ENCODE results near the gene SOS2. TPM values are rescaled to one million over a fixed set of nuclear protein-coding genes. Genes with fewer than 3 reads are reported as not detected.

The SOS2 gene
- total and polyA plus RNA-seq, 4 donors = 3.1 to 20.1 (median 9.1) TPM

DNA sequence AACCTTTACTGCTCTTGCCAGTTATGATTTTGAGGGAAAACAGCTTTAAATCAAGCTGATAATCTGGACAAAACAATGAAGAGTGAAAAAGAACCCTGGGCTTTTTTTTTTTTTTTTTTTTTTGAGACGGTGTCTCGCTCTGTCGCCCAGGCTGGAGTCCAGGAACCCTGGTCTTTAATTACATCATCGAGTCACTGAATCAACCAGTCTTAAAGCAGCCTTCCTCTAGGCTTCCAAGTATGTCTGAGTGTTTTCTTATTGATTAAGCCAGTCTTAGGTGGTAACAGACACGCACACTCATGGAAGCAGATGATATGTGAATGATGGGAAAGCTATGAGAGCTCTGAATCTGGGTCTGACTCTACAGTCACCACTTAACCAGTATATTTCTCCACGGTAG, 109.1 kb downstream of the SOS2 start:
- no peak overlapping the region for H3K27ac ChIP-seq (ENCODE audit: low read depth in 1 of 2, low read length in 2 of 2)

DNA sequence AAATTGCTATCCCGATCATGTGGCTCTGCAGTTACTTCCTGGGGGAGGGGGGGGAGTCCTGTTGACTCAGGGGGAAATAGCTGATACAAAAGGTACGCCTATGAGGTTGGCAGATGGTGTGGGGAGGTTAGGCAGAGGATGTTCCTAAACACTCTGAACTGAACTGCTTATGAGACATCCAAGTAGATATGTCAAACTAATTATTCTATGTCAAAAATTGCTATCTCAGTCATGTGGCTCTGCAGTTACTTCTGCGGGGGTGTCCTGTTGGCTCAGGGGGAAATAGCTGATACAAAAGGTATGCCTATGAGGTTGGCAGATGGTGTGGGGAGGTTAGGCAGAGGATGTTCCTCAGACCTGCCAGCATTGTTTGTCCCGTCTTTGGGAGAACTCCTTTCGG, 109.9 kb downstream of the SOS2 start:
- H3K27ac ChIP-seq (ENCODE audit: low read depth in 1 of 2, low read length in 2 of 2) = no peak overlapping the region
- H3K9me3 ChIP-seq (ENCODE audit: control insufficient read depth in 4 of 4, low read length in 3 of 4) = no peaks in the 10 kb centered on the region
- no peaks in the 10 kb centered on the region for H3K27me3 ChIP-seq (ENCODE audit: control insufficient read depth in 4 of 4, insufficient read depth in 4 of 4, low read length in 3 of 4)
- no peak for DNase-seq (ENCODE audit: low spot score)
- peaks cover 0 to 8% (median 2%) of the 10 kb centered on the region in 4 donors for H3K36me3 ChIP-seq (ENCODE audit: control insufficient read depth in 4 of 4, insufficient read depth in 3 of 4, low read depth in 1 of 4, low read length in 3 of 4)
- H3K4me1 ChIP-seq (ENCODE audit: control insufficient read depth in 4 of 4, insufficient read depth in 4 of 4, low read length in 3 of 4) = peaks cover 0 to 7% (median 5%) of the 10 kb centered on the region in 4 donors
- no peak for TF ChIP-seq FOXA1 (IDR thresholded peaks at IDR 0.05)
- no peak for TF ChIP-seq NR2F2 (IDR thresholded peaks at IDR 0.05)
- TF ChIP-seq EGR1 (IDR thresholded peaks at IDR 0.05; ENCODE audit: low read depth in 2 of 2) = no peak
- no peak for TF ChIP-seq RAD21 (IDR thresholded peaks at IDR 0.05)
- TF ChIP-seq, protein P1, sequence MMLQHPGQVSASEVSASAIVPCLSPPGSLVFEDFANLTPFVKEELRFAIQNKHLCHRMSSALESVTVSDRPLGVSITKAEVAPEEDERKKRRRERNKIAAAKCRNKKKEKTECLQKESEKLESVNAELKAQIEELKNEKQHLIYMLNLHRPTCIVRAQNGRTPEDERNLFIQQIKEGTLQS (IDR thresholded peaks at IDR 0.05) = no peak
- TF ChIP-seq, protein P2, sequence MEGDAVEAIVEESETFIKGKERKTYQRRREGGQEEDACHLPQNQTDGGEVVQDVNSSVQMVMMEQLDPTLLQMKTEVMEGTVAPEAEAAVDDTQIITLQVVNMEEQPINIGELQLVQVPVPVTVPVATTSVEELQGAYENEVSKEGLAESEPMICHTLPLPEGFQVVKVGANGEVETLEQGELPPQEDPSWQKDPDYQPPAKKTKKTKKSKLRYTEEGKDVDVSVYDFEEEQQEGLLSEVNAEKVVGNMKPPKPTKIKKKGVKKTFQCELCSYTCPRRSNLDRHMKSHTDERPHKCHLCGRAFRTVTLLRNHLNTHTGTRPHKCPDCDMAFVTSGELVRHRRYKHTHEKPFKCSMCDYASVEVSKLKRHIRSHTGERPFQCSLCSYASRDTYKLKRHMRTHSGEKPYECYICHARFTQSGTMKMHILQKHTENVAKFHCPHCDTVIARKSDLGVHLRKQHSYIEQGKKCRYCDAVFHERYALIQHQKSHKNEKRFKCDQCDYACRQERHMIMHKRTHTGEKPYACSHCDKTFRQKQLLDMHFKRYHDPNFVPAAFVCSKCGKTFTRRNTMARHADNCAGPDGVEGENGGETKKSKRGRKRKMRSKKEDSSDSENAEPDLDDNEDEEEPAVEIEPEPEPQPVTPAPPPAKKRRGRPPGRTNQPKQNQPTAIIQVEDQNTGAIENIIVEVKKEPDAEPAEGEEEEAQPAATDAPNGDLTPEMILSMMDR (IDR thresholded peaks at IDR 0.05; ENCODE audit: low read depth, low read length, missing input control) = no peak
- TF ChIP-seq, protein P3, sequence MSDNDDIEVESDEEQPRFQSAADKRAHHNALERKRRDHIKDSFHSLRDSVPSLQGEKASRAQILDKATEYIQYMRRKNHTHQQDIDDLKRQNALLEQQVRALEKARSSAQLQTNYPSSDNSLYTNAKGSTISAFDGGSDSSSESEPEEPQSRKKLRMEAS (IDR thresholded peaks at IDR 0.05) = no peak
- TF ChIP-seq RXRA (IDR thresholded peaks at IDR 0.05) = no peak
- TF ChIP-seq, protein P4, sequence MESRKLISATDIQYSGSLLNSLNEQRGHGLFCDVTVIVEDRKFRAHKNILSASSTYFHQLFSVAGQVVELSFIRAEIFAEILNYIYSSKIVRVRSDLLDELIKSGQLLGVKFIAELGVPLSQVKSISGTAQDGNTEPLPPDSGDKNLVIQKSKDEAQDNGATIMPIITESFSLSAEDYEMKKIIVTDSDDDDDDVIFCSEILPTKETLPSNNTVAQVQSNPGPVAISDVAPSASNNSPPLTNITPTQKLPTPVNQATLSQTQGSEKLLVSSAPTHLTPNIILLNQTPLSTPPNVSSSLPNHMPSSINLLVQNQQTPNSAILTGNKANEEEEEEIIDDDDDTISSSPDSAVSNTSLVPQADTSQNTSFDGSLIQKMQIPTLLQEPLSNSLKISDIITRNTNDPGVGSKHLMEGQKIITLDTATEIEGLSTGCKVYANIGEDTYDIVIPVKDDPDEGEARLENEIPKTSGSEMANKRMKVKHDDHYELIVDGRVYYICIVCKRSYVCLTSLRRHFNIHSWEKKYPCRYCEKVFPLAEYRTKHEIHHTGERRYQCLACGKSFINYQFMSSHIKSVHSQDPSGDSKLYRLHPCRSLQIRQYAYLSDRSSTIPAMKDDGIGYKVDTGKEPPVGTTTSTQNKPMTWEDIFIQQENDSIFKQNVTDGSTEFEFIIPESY (IDR thresholded peaks at IDR 0.05) = no peak
- no peak for TF ChIP-seq HNF4A (conservative IDR thresholded peaks at IDR 0.05)
- TF ChIP-seq JUND (IDR thresholded peaks at IDR 0.05) = no peak
- TF ChIP-seq TAF1 (conservative IDR thresholded peaks at IDR 0.05) = no peak
- no peak for TF ChIP-seq FOXA2 (IDR thresholded peaks at IDR 0.05)
- no peak for TF ChIP-seq YY1 (IDR thresholded peaks at IDR 0.05)
- no peak for TF ChIP-seq GABPA (IDR thresholded peaks at IDR 0.05 in 1 of 2, conservative IDR thresholded peaks at IDR 0.05 in 1 of 2)
- TF ChIP-seq SP1 (IDR thresholded peaks at IDR 0.05) = no peak
- H3K4me3 ChIP-seq (ENCODE audit: low read depth in 1 of 3, low read length in 3 of 3) = no peak overlapping the region
- 93% methylated on average over 5 of the region's 5 CpGs for WGBS
- H3K9ac ChIP-seq (ENCODE audit: low read depth in 1 of 2, low read length in 2 of 2) = no peak overlapping the region

More for the DNA sequence above, 109.1 kb downstream of the SOS2 start:
- 97% methylated on average over 6 of the region's 6 CpGs for WGBS
- Histone ChIP-seq H3K36me3 (ENCODE audit: control insufficient read depth in 4 of 4, insufficient read depth in 3 of 4, low read depth in 1 of 4, low read length in 3 of 4) (peaks cover 0 to 8% (median 2%) of the 10 kb centered on the region in 4 donors), H3K9me3 (ENCODE audit: control insufficient read depth in 4 of 4, low read length in 3 of 4) (no peaks in the 10 kb centered on the region), H3K4me1 (ENCODE audit: control insufficient read depth in 4 of 4, insufficient read depth in 4 of 4, low read length in 3 of 4) (peaks cover 0 to 2% (median under 1%) of the 10 kb centered on the region in 4 donors), H3K27me3 (ENCODE audit: control insufficient read depth in 4 of 4, insufficient read depth in 4 of 4, low read length in 3 of 4) (no peaks in the 10 kb centered on the region), H3K4me3 (ENCODE audit: low read depth in 1 of 3, low read length in 3 of 3) (no peak overlapping the region), H3K9ac (ENCODE audit: low read depth in 1 of 2, low read length in 2 of 2) (no peak overlapping the region)
- DNase-seq (ENCODE audit: low spot score) = no peak
- TF ChIP-seq NR2F2 (IDR thresholded peaks at IDR 0.05) (no peak), GABPA (IDR thresholded peaks at IDR 0.05 in 1 of 2, conservative IDR thresholded peaks at IDR 0.05 in 1 of 2) (no peak), RAD21 (IDR thresholded peaks at IDR 0.05) (no peak), FOXA2 (IDR thresholded peaks at IDR 0.05) (no peak), RXRA (IDR thresholded peaks at IDR 0.05) (no peak), HNF4G (IDR thresholded peaks at IDR 0.05) (no peak)
- TF ChIP-seq, protein P1 (IDR thresholded peaks at IDR 0.05) = no peak
- TF ChIP-seq, protein P2 (IDR thresholded peaks at IDR 0.05; ENCODE audit: low read depth, low read length, missing input control) = no peak
